ENCODE data around the gene SRP14. TPM values are rescaled to one million over a fixed set of nuclear protein-coding genes. Genes with fewer than 3 reads are reported as not detected.
"Not testable (repeated sequence)": the region's sequence is repeated elsewhere in the genome, so short reads cannot be mapped to it uniquely, and the experiment has no call there.

SRP14 gene
- total RNA-seq, 4 donors from 2014 or later = 142 to 485 (median 230) TPM

DNA sequence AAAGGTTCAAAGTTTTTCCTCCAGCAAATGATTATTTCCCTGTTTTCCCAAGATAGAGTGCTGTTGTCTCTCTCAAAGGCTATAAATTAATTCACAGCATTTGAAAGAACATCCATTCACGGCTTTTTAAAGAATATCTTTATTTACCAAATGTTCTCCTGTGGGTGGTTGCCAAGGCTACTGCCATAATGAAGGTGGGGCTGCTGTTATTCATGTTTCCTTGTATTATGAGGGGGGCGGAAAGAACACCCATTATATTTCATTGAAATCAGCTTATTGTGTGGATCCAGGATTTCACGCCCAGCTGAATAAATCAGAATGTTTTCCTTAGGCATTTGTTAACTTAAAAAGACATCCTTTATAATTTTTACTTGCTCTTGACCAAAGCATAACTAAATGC lies 10.1 kb downstream of the SRP14 start:
- H3K4me3 ChIP-seq = no peak overlapping the region
- peak overlapping the region; percentile 26 to 70 for H3K27ac ChIP-seq
- intact Hi-C loops (cut with DNase I; ENCODE audit: low total_unique reads) = no loop called here
- no peaks in the 10 kb centered on the region for H3K36me3 ChIP-seq
- no peak for TF ChIP-seq POLR2A (IDR thresholded peaks at IDR 0.05)
- no peak for TF ChIP-seq CTCF (IDR thresholded peaks at IDR 0.05)
- H3K9me3 ChIP-seq = no peaks in the 10 kb centered on the region
- no peaks in the 10 kb centered on the region for H3K4me1 ChIP-seq
- no peak for DNase-seq
- no peaks in the 10 kb centered on the region for H3K27me3 ChIP-seq

GRCh38 chr15:40028193-40028592 lies 10.8 kb downstream of the SRP14 start:
- Histone ChIP-seq H3K36me3 (no peaks in the 10 kb centered on the region), H3K4me3 (no peak overlapping the region), H3K27me3 (no peaks in the 10 kb centered on the region), H3K27ac (peak overlapping the region; percentile 26 to 62), H3K9me3 (no peaks in the 10 kb centered on the region), H3K4me1 (no peaks in the 10 kb centered on the region)
- TF ChIP-seq POLR2A (IDR thresholded peaks at IDR 0.05) (no peak), CTCF (IDR thresholded peaks at IDR 0.05) (no peak)
- intact Hi-C loops (cut with DNase I; ENCODE audit: low total_unique reads) = no loop called here
- no peak for DNase-seq

DNA sequence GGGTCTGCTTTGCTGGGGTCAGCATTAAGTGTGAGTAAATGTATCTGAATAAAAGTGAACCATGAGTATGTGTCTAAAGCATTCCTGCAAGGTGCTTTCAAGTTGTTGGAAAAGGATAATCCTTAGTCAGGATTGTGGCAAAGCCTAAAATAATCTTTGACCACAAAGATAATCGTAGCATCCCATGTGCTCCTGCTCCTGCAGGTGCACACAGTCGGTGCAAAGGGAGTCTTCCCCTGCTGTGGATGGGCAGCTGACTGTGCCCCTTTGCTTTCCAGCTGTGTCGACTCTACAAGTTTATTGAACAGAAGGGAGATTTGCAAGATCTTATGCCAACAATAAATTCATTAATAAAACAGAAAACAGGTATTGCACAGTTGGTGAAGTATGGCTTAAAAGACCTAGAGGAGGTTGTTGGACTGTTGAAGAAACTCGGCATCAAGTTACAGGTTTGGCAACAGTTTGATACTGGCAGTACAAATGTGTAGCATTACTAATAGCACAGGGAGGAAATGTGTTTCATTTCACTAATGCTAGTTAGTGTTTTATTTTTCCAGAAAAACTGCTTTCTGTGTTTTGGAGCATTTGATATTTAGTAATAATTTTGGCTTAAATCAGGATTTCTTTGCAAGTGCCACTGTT lies 22.6 kb downstream of the SRP14 start:
- Histone ChIP-seq H3K27me3 (no peaks in the 10 kb centered on the region), H3K27ac (no peak overlapping the region), H3K4me3 (no peak overlapping the region), H3K9me3 (no peaks in the 10 kb centered on the region), H3K36me3 (no peaks in the 10 kb centered on the region), H3K4me1 (no peaks in the 10 kb centered on the region)
- DNase-seq = no peak
- TF ChIP-seq POLR2A (IDR thresholded peaks at IDR 0.05) (no peak), CTCF (IDR thresholded peaks at IDR 0.05) (no peak)
- intact Hi-C loops (cut with DNase I; ENCODE audit: low total_unique reads) = no loop called here

DNA sequence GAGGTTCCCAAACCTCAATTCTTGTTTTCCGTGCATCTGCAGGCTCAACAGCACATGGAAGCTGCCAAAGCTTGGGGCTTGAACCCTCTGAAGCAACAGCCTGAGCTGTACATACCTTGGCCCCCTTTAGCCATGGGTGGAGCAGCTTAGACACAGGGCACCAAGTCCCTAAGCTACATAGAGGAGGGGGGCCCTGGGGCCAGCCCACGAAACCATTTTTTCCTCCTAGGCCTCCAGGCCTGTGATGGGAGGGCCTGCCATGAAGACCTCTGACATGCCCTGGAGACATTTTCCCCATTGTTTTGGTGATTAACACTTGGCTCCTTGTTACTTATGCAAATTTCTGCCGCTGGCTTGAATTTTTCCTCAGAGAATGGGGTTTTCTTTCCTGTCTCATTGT lies 24.6 kb downstream of the SRP14 start:
- no peaks in the 10 kb centered on the region for H3K9me3 ChIP-seq
- TF ChIP-seq CTCF (IDR thresholded peaks at IDR 0.05) = no peak
- TF ChIP-seq POLR2A (IDR thresholded peaks at IDR 0.05) = no peak
- no peak for DNase-seq
- H3K36me3 ChIP-seq = no peaks in the 10 kb centered on the region
- intact Hi-C loops (cut with DNase I; ENCODE audit: low total_unique reads) = no loop called here
- H3K27ac ChIP-seq = no peak overlapping the region
- no peak overlapping the region for H3K4me3 ChIP-seq
- no peaks in the 10 kb centered on the region for H3K27me3 ChIP-seq
- no peaks in the 10 kb centered on the region for H3K4me1 ChIP-seq

- H3K27me3 ChIP-seq; H3K27ac ChIP-seq; intact Hi-C loops (cut with DNase I; ENCODE audit: low total_unique reads); H3K36me3 ChIP-seq; H3K4me1 ChIP-seq; H3K4me3 ChIP-seq; H3K9me3 ChIP-seq; DNase-seq: not testable (repeated sequence)
Observed at GRCh38 chr15:40013372-40013771, 25.6 kb downstream of the SRP14 start.

DNA sequence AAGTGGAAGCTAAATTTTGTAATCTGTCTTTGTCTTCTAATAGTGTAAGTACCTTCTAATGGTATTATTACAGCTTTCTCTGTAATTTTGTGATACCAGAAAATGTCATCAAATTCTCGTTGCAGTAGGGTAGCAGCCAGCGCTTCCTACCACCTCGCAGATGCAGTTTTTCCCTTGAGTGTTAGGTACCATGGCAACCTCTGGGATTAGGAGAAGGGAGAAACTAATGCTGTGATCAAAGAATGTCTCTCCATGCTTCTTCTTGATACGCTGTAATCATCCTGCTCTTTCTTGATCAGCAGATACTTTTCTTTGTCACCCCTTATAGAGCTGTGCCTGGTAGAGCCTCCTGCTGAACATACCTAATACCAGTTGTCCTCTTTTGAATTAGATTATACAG lies 27.7 kb downstream of the SRP14 start:
- no peaks in the 10 kb centered on the region for H3K9me3 ChIP-seq
- no peak for DNase-seq
- H3K4me1 ChIP-seq = no peaks in the 10 kb centered on the region
- intact Hi-C loops (cut with DNase I; ENCODE audit: low total_unique reads) = no loop called here
- H3K27ac ChIP-seq = no peak overlapping the region
- H3K4me3 ChIP-seq = no peak overlapping the region
- no peaks in the 10 kb centered on the region for H3K36me3 ChIP-seq
- TF ChIP-seq CTCF (IDR thresholded peaks at IDR 0.05) (no peak), POLR2A (IDR thresholded peaks at IDR 0.05) (no peak)
- H3K27me3 ChIP-seq = no peaks in the 10 kb centered on the region
